Measurements from ENCODE around the gene RABL6. TPM values are rescaled to one million over a fixed set of nuclear protein-coding genes. Genes with fewer than 3 reads are reported as not detected.

Gene RABL6
- total and polyA plus RNA-seq, 2 of the 4 experiments (the other 2 are of a cell fraction): 37.1 to 47.5 TPM

GRCh38 chr9:136760424-136760823, 47.3 kb upstream of the RABL6 start:
- Histone ChIP-seq H3K56ac (ENCODE audit: extremely low read depth, insufficient read depth, low read length) (no peak overlapping the region), H3K4me1 (ENCODE audit: control insufficient read depth, insufficient read depth, low read length) (no peaks in the 10 kb centered on the region), H4K91ac (ENCODE audit: insufficient read depth, low read depth, low read length) (no peak overlapping the region), H2BK20ac (ENCODE audit: low read depth, low read length) (no peak overlapping the region), H3K14ac (replicated peaks; ENCODE audit: low read depth, low read length) (no peak overlapping the region), H3K4me2 (ENCODE audit: low read depth, low read length) (no peak overlapping the region), H2AFZ (replicated peaks; ENCODE audit: low read length, poor library complexity) (no peak overlapping the region), H4K8ac (ENCODE audit: low read depth in 2 of 2, low read length in 2 of 2) (no peak overlapping the region), H3K27ac (ENCODE audit: insufficient read depth, low read length) (no peak overlapping the region), H4K5ac (ENCODE audit: low read depth, low read length) (no peak overlapping the region), H3K9me3 (ENCODE audit: control insufficient read depth, insufficient read depth, low read length) (peaks cover 10% of the 10 kb centered on the region), H3K18ac (ENCODE audit: low read depth, low read length) (no peak overlapping the region), H3K23ac (ENCODE audit: low read depth, low read length) (no peak overlapping the region), H2BK120ac (ENCODE audit: low read depth, low read length) (no peak overlapping the region), H3K79me1 (ENCODE audit: low read depth in 1 of 2, low read length in 2 of 2) (no peaks in the 10 kb centered on the region), H2AK9ac (replicated peaks; ENCODE audit: low read depth, low read length, poor library complexity) (no peak overlapping the region), H2BK5ac (ENCODE audit: low read depth, low read length, poor library complexity, severe bottlenecking) (no peak overlapping the region), H2BK15ac (ENCODE audit: low read depth, low read length) (no peak overlapping the region), H3K27me3 (ENCODE audit: control insufficient read depth, insufficient read depth, low read length) (peaks cover 1% of the 10 kb centered on the region; the same call in 1 of the 2 replicates), H3K9me1 (ENCODE audit: insufficient read depth, low read length) (no peaks in the 10 kb centered on the region), H3K36me3 (ENCODE audit: control insufficient read depth, insufficient read depth, low read length) (no peaks in the 10 kb centered on the region), H3K9ac (ENCODE audit: low read depth, low read length) (no peak overlapping the region), H3K4me3 (ENCODE audit: insufficient read depth, low read depth, low read length) (no peak overlapping the region), H2AK5ac (ENCODE audit: low read depth, low read length) (no peak overlapping the region), H3K4ac (ENCODE audit: low read depth, low read length) (no peak overlapping the region), H4K20me1 (ENCODE audit: insufficient read depth, low read length) (no peaks in the 10 kb centered on the region)
- BruUV-seq (replicated peaks): no TSS peak
- CTCF ChIA-PET: interaction anchor here (1.0 to 1.7 kb wide), 2 partner anchors 17 to 47 kb away, joined by 3 to 7 read pairs; no protein-coding TSS in a partner anchor
- ATAC-seq (ENCODE audit: low read depth): no peak
- in situ Hi-C loops (cut with MboI; ENCODE audit: low sequenced_read_pairs): no loop called here
- WGBS, 2 experiments (ENCODE audit: extremely low coverage in 2 of 2, insufficient read length in 1 of 2): 75% methylated on average over 24 of the region's 25 CpGs; no CpG with 5 or more reads in 1 of the 2 experiments
- TF ChIP-seq MAZ (IDR thresholded peaks at IDR 0.05; ENCODE audit: borderline replicate concordance, low read depth, low read length) (no peak), MAFK (IDR thresholded peaks at IDR 0.05; ENCODE audit: low read depth, low read length) (no peak), FOS (IDR thresholded peaks at IDR 0.05; ENCODE audit: low read depth, low read length) (no peak), POLR2A (IDR thresholded peaks at IDR 0.05; ENCODE audit: low read depth, low read length) (no peak), NFE2L2 (IDR thresholded peaks at IDR 0.05; ENCODE audit: low read depth, low read length) (no peak), SMC3 (IDR thresholded peaks at IDR 0.05; ENCODE audit: low read depth, low read length) (no peak), BHLHE40 (IDR thresholded peaks at IDR 0.05; ENCODE audit: low read depth, low read length) (no peak), CTCF (conservative IDR thresholded peaks at IDR 0.05; ENCODE audit: low read depth, low read length) (no peak), MXI1 (IDR thresholded peaks at IDR 0.05; ENCODE audit: borderline replicate concordance, low read depth, low read length) (no peak)
- intact Hi-C loops (cut with micrococcal nuclease): no loop called here
- POLR2A ChIA-PET (ENCODE audit: unreplicated experiment): no interaction called here
- dilution Hi-C loops (cut with HindIII; ENCODE audit: low sequenced_read_pairs, unreplicated experiment): no loop called here
- DNase-seq: no peak

Measured in IMR-90 (cell line).